ENCODE results near the gene NAA38.
A peak's percentile ranks its signal among the peaks of the same experiment; 100 is the strongest.

Gene NAA38

GRCh38 chr17:7852919-7853690, 4.3 kb downstream of the NAA38 start:
- DNase-seq (ENCODE audit: low read depth), result no peak

GRCh38 chr17:7852262-7852670, 5.1 kb downstream of the NAA38 start:
- no peak for DNase-seq (ENCODE audit: low read depth)

GRCh38 chr17:7851438-7852261, 5.7 kb downstream of the NAA38 start:
- DNase-seq (ENCODE audit: low read depth), result peak; percentile 89

GRCh38 chr17:7850701-7851437, 6.5 kb downstream of the NAA38 start:
- no peak for DNase-seq (ENCODE audit: low read depth)

- DNase-seq (ENCODE audit: low read depth), result no peak
Measured at GRCh38 chr17:7849751-7850504, 7.4 kb downstream of the NAA38 start.

GRCh38 chr17:7849130-7849750, 8.1 kb downstream of the NAA38 start:
- no peak for DNase-seq (ENCODE audit: low read depth)

- no peak for DNase-seq (ENCODE audit: low read depth)
Measured at GRCh38 chr17:7848739-7849129, 8.6 kb downstream of the NAA38 start.

- DNase-seq (ENCODE audit: low read depth), result no peak
Measured at GRCh38 chr17:7848131-7848579, 9.2 kb downstream of the NAA38 start.

GRCh38 chr17:7846765-7847661, 10.3 kb downstream of the NAA38 start:
- no peak for DNase-seq (ENCODE audit: low read depth)

- no peak for DNase-seq (ENCODE audit: low read depth)
Measured at GRCh38 chr17:7846063-7846735, 11.2 kb downstream of the NAA38 start.

- DNase-seq (ENCODE audit: low read depth), result no peak
Measured at GRCh38 chr17:7845359-7846062, 11.8 kb downstream of the NAA38 start.

- peak; percentile 76 for DNase-seq (ENCODE audit: low read depth)
Measured at GRCh38 chr17:7844292-7845154, 12.8 kb downstream of the NAA38 start.

- peak; percentile 91 for DNase-seq (ENCODE audit: low read depth)
Measured at GRCh38 chr17:7843536-7844291, 13.6 kb downstream of the NAA38 start.

- no peak for DNase-seq (ENCODE audit: low read depth)
Measured at GRCh38 chr17:7843257-7843535, 14.2 kb downstream of the NAA38 start.

- peak; percentile 98 for DNase-seq (ENCODE audit: low read depth)
Measured at GRCh38 chr17:7842380-7843256, 14.7 kb downstream of the NAA38 start.

GRCh38 chr17:7841915-7842379, 15.4 kb downstream of the NAA38 start:
- DNase-seq (ENCODE audit: low read depth), result peak; percentile 80
